Bladder microvascular endothelial cell (primary cell): ENCODE measurements around the gene POP7. TPM values are rescaled to one million over a fixed set of nuclear protein-coding genes. Genes with fewer than 3 reads are reported as not detected.

ENCODE experiments used
- total RNA-seq: library from RNA; depleted of rRNA; stranded (reverse); fragments of >200 nt; gene quantifications from 2 replicates; pipeline ENCODE4 v1.2.3, GENCODE V29; 2014

Gene POP7
- 28.6 and 36.8 TPM in 2 replicates for total RNA-seq

GRCh38 chr7:100705753-100706671, at the start of gene POP7:
Gene POP7, plus strand, starts transcription at chr7:100706121. Its CDS starts 710 bp downstream, at chr7:100706831.

DNA sequence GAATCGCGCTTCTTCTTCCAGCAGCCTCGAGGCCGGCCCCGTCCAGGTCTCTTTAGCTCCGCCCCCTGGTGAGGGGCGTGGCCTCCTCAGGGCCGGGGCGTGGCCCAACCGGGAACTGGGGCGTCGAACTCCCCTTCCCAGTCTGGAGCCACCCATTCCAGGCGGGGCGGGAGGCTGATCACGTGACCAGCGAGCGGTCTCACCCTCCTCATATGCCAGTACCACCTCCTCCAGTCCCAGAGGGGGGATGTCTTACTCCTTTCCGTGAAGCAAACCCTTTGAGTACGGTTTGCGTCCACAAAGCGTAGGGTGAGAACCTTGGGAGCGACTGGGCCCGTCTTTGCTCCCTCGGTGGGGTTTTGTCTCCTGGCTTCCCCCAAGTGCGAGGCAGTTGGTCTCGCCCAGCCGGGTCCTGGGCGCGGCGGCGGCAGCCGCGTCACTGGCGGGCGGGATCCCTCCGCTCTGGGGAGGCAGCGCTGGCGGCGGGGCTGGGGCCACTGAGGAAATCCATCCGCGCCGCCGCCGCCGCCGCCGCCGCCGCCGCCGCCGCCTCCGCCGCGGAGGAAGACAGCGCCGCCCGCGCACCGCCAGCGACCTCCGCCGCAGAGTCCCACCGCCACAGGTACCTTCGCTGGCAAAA, 32.5 kb upstream of the POP7 start, which contains the start of gene GNB2:
GNB2 (plus strand) TSS at position 439 of the 640 bp plus-strand sequence. CDS start 2,526 bp downstream, outside the sequence.

GRCh38 chr7:100694098-100694745, 11.7 kb upstream of the POP7 start, which contains the start of gene GIGYF1:
Gene GIGYF1, minus strand, starts transcription at chr7:100694250. Its CDS starts 6,012 bp downstream, at chr7:100688238.

GRCh38 chr7:100720279-100720670, 14.4 kb downstream of the POP7 start, which contains the start of gene EPO:
Gene EPO, plus strand, starts transcription at chr7:100720468. Its CDS starts 513 bp downstream, at chr7:100720981.

Other genes with a start within 250 kb of the POP7 start
- 0.32 and 0.38 TPM in 2 replicates for gene SPACDR, start 241.9 kb upstream of the POP7 start, total RNA-seq
- gene TSC22D4, start 226.9 kb upstream of the POP7 start, total RNA-seq = 21.3 and 24.8 TPM in 2 replicates
- gene NYAP1, start 222.2 kb upstream of the POP7 start, total RNA-seq = 2.5 and 2.6 TPM in 2 replicates
- 25.1 and 33.2 TPM in 2 replicates for gene AGFG2, start 166.9 kb upstream of the POP7 start, total RNA-seq
- gene SAP25, start 132.2 kb upstream of the POP7 start, total RNA-seq = not detected in 2 replicates
- gene LRCH4, start 120.0 kb upstream of the POP7 start, total RNA-seq = 7.3 and 8.6 TPM in 2 replicates
- gene FBXO24, start 119.8 kb upstream of the POP7 start, total RNA-seq = 0.25 TPM in 1 of 2 replicates, not detected in the other
- gene PCOLCE, start 103.8 kb upstream of the POP7 start, total RNA-seq = 0.38 and 0.49 TPM in 2 replicates
- gene MOSPD3, start 93.6 kb upstream of the POP7 start, total RNA-seq = 5.3 and 7.6 TPM in 2 replicates
- gene TFR2, start 64.6 kb upstream of the POP7 start, total RNA-seq = under 0.01 and 0.57 TPM in 2 replicates
- gene ACTL6B, start 49.7 kb upstream of the POP7 start, total RNA-seq = not detected in 2 replicates
- 79.8 and 102 TPM in 2 replicates for gene GNB2, start 32.4 kb upstream of the POP7 start, total RNA-seq
- gene GIGYF1, start 11.9 kb upstream of the POP7 start, total RNA-seq = 10.2 and 20.9 TPM in 2 replicates
- not detected in 2 replicates for gene EPO, start 14.3 kb downstream of the POP7 start, total RNA-seq
- not detected in 2 replicates for gene ZAN, start 27.5 kb downstream of the POP7 start, total RNA-seq
- gene EPHB4, start 121.4 kb downstream of the POP7 start, total RNA-seq = 224 and 582 TPM in 2 replicates
- 22.5 and 28.6 TPM in 2 replicates for gene SLC12A9, start 146.6 kb downstream of the POP7 start, total RNA-seq
- 36.4 and 62.6 TPM in 2 replicates for gene TRIP6, start 161.3 kb downstream of the POP7 start, total RNA-seq
- gene SRRT, start 169.0 kb downstream of the POP7 start, total RNA-seq = 41.4 and 58.3 TPM in 2 replicates
- gene UFSP1, start 183.6 kb downstream of the POP7 start, total RNA-seq = 1.9 and 2.0 TPM in 2 replicates
- gene ACHE, start 189.8 kb downstream of the POP7 start, total RNA-seq = 0.16 and 11.3 TPM in 2 replicates
- under 0.01 TPM in 1 of 2 replicates, not detected in the other for gene MUC3A, start 243.4 kb downstream of the POP7 start, total RNA-seq